Measurements from ENCODE around the gene FAM43A.

FAM43A gene

DNA sequence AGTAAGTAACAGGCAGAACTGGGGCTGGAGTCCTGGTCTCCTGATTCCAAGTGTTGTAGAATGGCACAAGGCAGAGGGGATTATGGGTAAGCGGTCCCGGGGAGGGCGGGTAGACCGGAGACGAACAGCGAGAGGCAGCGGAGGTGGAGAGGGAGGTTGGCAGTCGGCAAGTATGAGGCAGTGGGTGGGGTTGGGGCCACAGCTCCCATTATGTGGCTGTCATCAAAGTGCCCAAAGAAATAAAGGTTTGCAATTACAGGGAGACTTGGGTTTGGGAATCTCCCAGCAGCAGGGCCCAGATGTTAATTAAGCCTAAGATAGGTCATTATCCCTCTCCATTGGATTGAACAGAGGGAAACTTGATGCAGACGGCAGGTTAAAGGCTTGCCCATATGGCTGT lies 16.9 kb downstream of the FAM43A start:
- TF ChIP-seq CTCF (IDR thresholded peaks at IDR 0.05; ENCODE audit: insufficient read depth, low read length, poor library complexity, severe bottlenecking), result no peak

GRCh38 chr3:194705227-194705626 lies 19.5 kb downstream of the FAM43A start:
- Histone ChIP-seq H3K36me3 (ENCODE audit: control insufficient read depth, insufficient read depth, low read length) (no peaks in the 10 kb centered on the region), H3K27me3 (replicated peaks; ENCODE audit: control insufficient read depth, insufficient read depth, low read length) (no peaks in the 10 kb centered on the region; the same call in 1 of the 2 replicates), H3K4me3 (replicated peaks; ENCODE audit: low read depth, low read length) (no peak overlapping the region)
- DNase-seq (ENCODE audit: extremely low read depth, insufficient read length), result no peak
- no peak for TF ChIP-seq CTCF (IDR thresholded peaks at IDR 0.05; ENCODE audit: insufficient read depth, low read length, poor library complexity, severe bottlenecking)

More for the DNA sequence above, 16.9 kb downstream of the FAM43A start:
- DNase-seq (ENCODE audit: extremely low read depth, insufficient read length), result no peak
- no peaks in the 10 kb centered on the region for H3K36me3 ChIP-seq (ENCODE audit: control insufficient read depth, insufficient read depth, low read length)
- H3K27me3 ChIP-seq (replicated peaks; ENCODE audit: control insufficient read depth, insufficient read depth, low read length), result no peaks in the 10 kb centered on the region; the same call in none of the 2 replicates
- no peak overlapping the region for H3K4me3 ChIP-seq (replicated peaks; ENCODE audit: low read depth, low read length)

- Histone ChIP-seq H3K27me3 (replicated peaks; ENCODE audit: control insufficient read depth, insufficient read depth, low read length) (no peaks in the 10 kb centered on the region), H3K36me3 (ENCODE audit: control insufficient read depth, insufficient read depth, low read length) (no peaks in the 10 kb centered on the region), H3K4me3 (replicated peaks; ENCODE audit: low read depth, low read length) (no peak overlapping the region)
- no peak for TF ChIP-seq CTCF (IDR thresholded peaks at IDR 0.05; ENCODE audit: insufficient read depth, low read length, poor library complexity, severe bottlenecking)
- DNase-seq (ENCODE audit: extremely low read depth, insufficient read length), result no peak
Measured at GRCh38 chr3:194705761-194706160, 20.1 kb downstream of the FAM43A start.

DNA sequence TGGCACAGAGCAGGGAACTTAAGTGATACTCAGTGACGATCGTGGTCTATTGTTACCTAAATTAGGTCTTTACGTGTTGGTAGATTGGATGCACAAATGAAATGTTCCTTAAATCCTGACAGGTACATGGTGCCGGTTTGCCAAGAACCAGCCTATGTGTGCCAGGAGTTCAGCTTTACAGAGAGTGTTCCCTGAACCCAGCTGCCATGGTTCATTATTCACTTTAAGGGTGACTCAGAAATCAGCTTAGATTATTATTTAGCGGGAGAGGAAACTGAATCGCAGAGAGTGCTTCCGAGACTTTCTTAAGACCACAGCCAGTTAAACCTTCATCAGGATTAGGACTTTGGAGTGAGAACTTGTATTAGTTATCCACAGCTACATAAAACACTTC lies 21.5 kb downstream of the FAM43A start:
- Histone ChIP-seq H3K27me3 (replicated peaks; ENCODE audit: control insufficient read depth, insufficient read depth, low read length) (no peaks in the 10 kb centered on the region), H3K4me3 (replicated peaks; ENCODE audit: low read depth, low read length) (no peak overlapping the region), H3K36me3 (ENCODE audit: control insufficient read depth, insufficient read depth, low read length) (no peaks in the 10 kb centered on the region)
- no peak for DNase-seq (ENCODE audit: extremely low read depth, insufficient read length)
- no peak for TF ChIP-seq CTCF (IDR thresholded peaks at IDR 0.05; ENCODE audit: insufficient read depth, low read length, poor library complexity, severe bottlenecking)

DNA sequence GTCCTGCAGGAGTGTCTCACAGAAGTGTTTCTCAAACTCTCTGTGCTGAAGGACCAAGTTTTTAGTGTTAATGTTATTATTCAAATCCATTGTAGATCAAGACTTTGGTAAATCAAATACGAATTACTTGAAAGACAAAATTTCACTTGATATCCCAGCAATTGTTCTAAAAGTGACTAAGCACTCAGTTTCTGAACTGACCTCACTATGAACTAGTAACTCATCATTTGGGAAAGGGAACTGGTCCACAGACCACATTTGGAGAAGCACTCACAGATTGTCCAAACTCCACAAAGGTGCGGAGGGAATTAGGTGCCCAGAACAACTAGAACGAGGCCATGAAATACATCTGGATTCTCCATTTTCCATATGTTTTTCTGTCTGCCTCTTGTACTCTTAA lies 25.6 kb downstream of the FAM43A start:
- H3K27me3 ChIP-seq (replicated peaks; ENCODE audit: control insufficient read depth, insufficient read depth, low read length), result no peaks in the 10 kb centered on the region
- no peak overlapping the region for H3K4me3 ChIP-seq (replicated peaks; ENCODE audit: low read depth, low read length)
- no peaks in the 10 kb centered on the region for H3K36me3 ChIP-seq (ENCODE audit: control insufficient read depth, insufficient read depth, low read length)
- TF ChIP-seq CTCF (IDR thresholded peaks at IDR 0.05; ENCODE audit: insufficient read depth, low read length, poor library complexity, severe bottlenecking), result no peak
- DNase-seq (ENCODE audit: extremely low read depth, insufficient read length), result no peak

- Histone ChIP-seq H3K4me3 (replicated peaks; ENCODE audit: low read depth, low read length) (no peak overlapping the region), H3K36me3 (ENCODE audit: control insufficient read depth, insufficient read depth, low read length) (no peaks in the 10 kb centered on the region), H3K27me3 (replicated peaks; ENCODE audit: control insufficient read depth, insufficient read depth, low read length) (no peaks in the 10 kb centered on the region)
- no peak for TF ChIP-seq CTCF (IDR thresholded peaks at IDR 0.05; ENCODE audit: insufficient read depth, low read length, poor library complexity, severe bottlenecking)
- DNase-seq (ENCODE audit: extremely low read depth, insufficient read length), result no peak
Measured at GRCh38 chr3:194711913-194712312, 26.2 kb downstream of the FAM43A start.

All from GM06990 (cell line).